Measurements from ENCODE around the gene SLC5A5. TPM values are rescaled to one million over a fixed set of nuclear protein-coding genes. Genes with fewer than 3 reads are reported as not detected.

The SLC5A5 gene
- total and polyA plus RNA-seq, 10 of the 15 experiments (the other 5 are each of a cell fraction or from before 2014, with no cell fraction given), result 0.02 to 0.08 (median 0.05) TPM; not detected in 3

DNA sequence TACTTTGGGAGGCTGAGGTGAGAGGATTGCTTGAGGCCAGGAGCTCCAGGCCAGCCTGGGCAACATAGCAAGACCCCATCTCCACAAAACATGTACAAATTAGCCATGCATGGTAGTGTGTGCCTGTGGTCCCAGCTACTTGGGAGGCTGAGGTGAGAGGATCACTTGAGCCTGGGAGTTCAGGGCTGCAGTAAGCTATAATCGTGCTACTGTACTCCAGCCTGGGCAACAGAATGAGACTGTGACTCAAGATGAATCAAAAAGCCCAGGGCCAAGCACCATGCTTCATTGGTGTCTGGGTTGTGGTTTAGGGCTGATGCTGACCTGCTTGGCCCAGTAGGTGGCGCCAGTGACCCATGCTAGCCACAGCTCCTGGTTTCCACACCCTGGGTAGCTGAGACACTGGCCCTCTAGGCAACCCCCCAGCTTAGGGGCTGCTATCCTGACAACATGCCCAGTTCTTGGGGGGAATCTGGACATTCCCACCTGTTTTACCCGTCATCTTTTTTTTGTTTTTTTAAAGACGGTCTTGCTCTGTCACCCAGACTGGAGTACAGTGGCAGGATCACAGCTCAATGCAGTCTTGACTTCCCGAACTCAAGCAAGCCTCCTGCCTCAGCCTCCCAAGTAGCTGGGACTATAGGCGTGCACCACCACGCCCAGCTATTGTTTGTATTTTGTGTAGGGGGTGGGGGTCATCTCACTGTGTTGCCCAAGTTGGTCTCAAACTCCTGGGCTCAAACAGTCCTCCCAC is 66.5 kb downstream of the SLC5A5 start (continued):
- TF ChIP-seq RB1 (IDR thresholded peaks at IDR 0.05; ENCODE audit: borderline replicate concordance) (0 out of 2 replicates have a peak, but pooled peaks have one; percentile 41), CREM (IDR thresholded peaks at IDR 0.05; ENCODE audit: low read depth) (no peak; the same call in 1 of the 2 replicates), PAX8 (IDR thresholded peaks at IDR 0.05) (no peak), GABPA (IDR thresholded peaks at IDR 0.05; ENCODE audit: low read depth) (no peak), HDGF (IDR thresholded peaks at IDR 0.05) (no peak), RELA (IDR thresholded peaks at IDR 0.05; ENCODE audit: borderline replicate concordance, partially characterized antibody) (no peak), TCF7 (IDR thresholded peaks at IDR 0.05; ENCODE audit: borderline replicate concordance) (no peak), HDAC2 (IDR thresholded peaks at IDR 0.05) (no peak), RBBP5 (conservative IDR thresholded peaks at IDR 0.05) (no peak), RCOR1 (conservative IDR thresholded peaks at IDR 0.05; ENCODE audit: low read depth, low read length) (no peak), NR2F1 (conservative IDR thresholded peaks at IDR 0.05) (no peak), IRF4 (IDR thresholded peaks at IDR 0.05; ENCODE audit: low read depth, low read length) (no peak), NR2C1 (IDR thresholded peaks at IDR 0.05) (no peak), TBL1XR1 (IDR thresholded peaks at IDR 0.05; ENCODE audit: low read depth, low read length) (no peak), BCL11A (IDR thresholded peaks at IDR 0.05; ENCODE audit: low read depth, low read length) (no peak), ZNF207 (IDR thresholded peaks at IDR 0.05; ENCODE audit: borderline replicate concordance) (no peak), CREB1 (IDR thresholded peaks at IDR 0.05; ENCODE audit: low read depth) (peak; percentile 20; the same call in 1 of the 2 replicates), FOXM1 (IDR thresholded peaks at IDR 0.05; ENCODE audit: low read depth, low read length) (no peak), RAD51 (IDR thresholded peaks at IDR 0.05) (no peak), STAT1 (conservative IDR thresholded peaks at IDR 0.05) (no peak), HCFC1 (IDR thresholded peaks at IDR 0.05; ENCODE audit: low read length) (no peak), POLR2A (IDR thresholded peaks at IDR 0.05; ENCODE audit: low read depth, low read length) (no peak), KLF5 (IDR thresholded peaks at IDR 0.05; ENCODE audit: partially characterized antibody) (no peak), ZNF384 (IDR thresholded peaks at IDR 0.05; ENCODE audit: borderline replicate concordance, low read depth, low read length) (no peak)
- TF ChIP-seq, protein P1, sequence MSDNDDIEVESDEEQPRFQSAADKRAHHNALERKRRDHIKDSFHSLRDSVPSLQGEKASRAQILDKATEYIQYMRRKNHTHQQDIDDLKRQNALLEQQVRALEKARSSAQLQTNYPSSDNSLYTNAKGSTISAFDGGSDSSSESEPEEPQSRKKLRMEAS (IDR thresholded peaks at IDR 0.05; ENCODE audit: low read depth, low read length), result no peak; the same call in 1 of the 2 replicates
- TF ChIP-seq, protein P2, sequence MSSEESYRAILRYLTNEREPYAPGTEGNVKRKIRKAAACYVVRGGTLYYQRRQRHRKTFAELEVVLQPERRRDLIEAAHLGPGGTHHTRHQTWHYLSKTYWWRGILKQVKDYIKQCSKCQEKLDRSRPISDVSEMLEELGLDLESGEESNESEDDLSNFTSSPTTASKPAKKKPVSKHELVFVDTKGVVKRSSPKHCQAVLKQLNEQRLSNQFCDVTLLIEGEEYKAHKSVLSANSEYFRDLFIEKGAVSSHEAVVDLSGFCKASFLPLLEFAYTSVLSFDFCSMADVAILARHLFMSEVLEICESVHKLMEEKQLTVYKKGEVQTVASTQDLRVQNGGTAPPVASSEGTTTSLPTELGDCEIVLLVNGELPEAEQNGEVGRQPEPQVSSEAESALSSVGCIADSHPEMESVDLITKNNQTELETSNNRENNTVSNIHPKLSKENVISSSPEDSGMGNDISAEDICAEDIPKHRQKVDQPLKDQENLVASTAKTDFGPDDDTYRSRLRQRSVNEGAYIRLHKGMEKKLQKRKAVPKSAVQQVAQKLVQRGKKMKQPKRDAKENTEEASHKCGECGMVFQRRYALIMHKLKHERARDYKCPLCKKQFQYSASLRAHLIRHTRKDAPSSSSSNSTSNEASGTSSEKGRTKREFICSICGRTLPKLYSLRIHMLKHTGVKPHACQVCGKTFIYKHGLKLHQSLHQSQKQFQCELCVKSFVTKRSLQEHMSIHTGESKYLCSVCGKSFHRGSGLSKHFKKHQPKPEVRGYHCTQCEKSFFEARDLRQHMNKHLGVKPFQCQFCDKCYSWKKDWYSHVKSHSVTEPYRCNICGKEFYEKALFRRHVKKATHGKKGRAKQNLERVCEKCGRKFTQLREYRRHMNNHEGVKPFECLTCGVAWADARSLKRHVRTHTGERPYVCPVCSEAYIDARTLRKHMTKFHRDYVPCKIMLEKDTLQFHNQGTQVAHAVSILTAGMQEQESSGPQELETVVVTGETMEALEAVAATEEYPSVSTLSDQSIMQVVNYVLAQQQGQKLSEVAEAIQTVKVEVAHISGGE (CRISPR knock-in tag; IDR thresholded peaks at IDR 0.05), result no peak
- TF ChIP-seq, protein P3, sequence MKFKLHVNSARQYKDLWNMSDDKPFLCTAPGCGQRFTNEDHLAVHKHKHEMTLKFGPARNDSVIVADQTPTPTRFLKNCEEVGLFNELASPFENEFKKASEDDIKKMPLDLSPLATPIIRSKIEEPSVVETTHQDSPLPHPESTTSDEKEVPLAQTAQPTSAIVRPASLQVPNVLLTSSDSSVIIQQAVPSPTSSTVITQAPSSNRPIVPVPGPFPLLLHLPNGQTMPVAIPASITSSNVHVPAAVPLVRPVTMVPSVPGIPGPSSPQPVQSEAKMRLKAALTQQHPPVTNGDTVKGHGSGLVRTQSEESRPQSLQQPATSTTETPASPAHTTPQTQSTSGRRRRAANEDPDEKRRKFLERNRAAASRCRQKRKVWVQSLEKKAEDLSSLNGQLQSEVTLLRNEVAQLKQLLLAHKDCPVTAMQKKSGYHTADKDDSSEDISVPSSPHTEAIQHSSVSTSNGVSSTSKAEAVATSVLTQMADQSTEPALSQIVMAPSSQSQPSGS (IDR thresholded peaks at IDR 0.05; ENCODE audit: low read length), result no peak
